Dedifferentiated amniotic fluid mesenchymal stem cell (primary cell): Measurements from ENCODE around the gene PCDHGB3.
"Not testable (repeated sequence)": the region's sequence is repeated elsewhere in the genome, so short reads cannot be mapped to it uniquely, and the experiment has no call there.

Experiments
- DNase-seq: peaks from one replicate; pipeline ENCODE4 v3.0.0-alpha.2; 2016; ENCODE audit errors: extremely low spot score

The PCDHGB3 gene

DNA sequence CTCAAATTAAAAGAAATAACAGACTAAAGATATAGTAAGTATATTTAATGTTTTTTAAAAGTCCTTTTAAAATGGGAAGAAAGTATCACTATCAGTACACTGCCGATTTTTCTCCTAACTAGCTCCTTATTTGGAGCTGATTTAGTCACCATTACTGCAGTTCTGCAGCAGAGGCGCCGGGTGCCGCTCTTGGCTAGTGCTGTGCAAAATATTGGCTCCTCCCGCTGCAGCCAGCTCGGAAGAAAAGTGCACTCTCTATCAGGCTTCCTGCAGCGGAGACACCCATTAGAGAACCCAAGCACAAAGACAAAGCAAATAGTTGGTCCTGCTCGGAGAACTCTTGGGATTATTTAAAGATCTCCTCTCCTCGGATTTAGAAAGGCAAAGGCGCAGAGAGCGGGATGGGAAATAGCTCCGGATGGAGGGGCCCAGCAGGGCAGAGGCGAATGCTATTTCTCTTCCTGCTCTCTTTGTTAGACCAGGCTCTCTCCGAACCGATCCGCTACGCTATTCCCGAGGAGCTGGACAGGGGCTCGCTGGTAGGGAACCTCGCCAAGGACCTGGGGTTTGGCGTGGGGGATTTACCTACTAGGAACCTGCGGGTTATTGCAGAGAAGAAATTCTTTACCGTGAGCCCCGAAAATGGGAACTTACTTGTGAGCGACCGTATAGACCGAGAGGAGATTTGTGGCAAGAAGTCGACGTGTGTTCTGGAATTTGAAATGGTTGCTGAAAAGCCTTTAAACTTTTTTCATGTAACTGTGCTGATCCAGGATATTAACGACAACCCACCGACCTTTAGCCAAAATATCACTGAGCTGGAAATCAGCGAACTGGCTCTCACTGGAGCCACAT, at the start of gene PCDHGB3:
Gene PCDHGB3, plus strand, starts transcription at position 249 of the 855 bp plus-strand sequence. Its CDS starts 153 bp downstream, at position 402.
- DNase-seq, result no peak

DNA sequence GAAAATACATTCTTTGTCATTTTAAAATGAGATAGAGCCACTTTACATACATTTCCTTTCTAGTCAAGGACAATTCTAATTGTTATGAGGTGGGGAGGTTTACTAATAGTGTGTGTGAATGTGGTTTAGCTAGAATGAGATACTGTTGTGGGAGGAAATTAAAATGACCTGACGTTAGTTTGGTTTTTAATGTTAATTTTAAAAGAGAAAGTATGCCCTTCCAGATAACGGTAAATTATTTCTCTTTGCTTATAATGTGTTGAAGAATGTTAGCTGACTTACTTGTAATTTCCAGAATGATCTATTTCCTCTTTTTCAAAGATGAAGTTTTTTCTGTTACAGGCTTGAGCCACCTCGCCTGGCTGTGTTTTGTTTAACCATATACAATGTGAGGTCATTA, 47.8 kb upstream of the PCDHGB3 start:
- no peak for DNase-seq

DNA sequence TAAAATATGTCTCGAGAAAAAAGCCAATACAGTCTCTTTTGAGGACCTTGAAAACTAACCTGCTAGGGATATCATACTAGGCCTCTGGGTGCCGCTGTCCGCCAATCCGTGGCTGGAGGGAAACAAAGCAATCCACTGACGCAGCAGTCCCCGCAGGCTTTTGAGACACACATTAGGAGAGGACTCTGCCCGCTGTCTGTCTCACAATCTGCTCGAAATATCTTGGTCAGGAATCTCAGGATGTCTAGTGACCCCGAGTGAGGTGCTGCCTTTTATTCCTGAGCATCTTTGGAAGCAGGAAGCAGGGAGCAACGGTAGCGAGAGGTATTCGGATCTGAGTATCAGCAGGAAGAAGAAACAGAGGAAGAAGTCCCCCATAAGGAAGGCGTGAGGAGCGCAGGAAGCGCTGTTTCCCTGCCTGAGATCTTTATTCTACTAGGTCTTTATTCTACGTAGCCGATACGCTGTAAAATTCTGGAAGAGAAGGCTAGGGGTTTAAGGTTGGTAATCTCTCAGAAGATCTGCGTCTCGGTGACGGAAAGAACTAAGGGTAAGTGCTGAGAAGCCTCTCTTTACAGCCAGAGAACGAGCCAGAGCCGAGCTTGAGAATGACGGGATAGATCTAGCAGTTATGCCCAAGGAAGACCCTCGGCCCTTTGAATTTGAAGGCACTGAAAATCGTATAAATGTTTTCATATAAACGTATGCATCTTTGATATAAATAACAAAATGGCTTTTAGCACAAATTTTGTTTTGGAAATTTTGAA, 43.8 kb upstream of the PCDHGB3 start:
- DNase-seq, result peak; percentile 82

DNA sequence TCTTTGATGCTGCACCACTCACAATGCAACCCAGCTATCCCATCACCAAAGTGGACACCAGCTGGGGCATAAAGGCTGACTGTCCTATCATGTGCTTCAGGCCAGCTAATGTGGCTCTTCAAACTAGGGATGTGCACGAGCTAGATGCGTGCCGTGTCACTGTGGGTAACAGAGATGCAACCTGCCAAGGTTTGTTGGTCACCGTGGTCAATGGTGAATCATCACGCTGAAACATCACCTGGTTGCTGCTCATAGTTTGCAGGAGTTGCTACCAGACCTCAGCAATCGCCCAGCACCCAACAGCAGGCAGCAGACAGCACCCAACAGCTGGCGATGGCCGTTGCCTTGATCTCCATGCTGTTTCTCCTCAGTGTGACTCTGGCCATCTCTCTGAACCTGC, 41.8 kb upstream of the PCDHGB3 start:
- DNase-seq, result no peak

DNA sequence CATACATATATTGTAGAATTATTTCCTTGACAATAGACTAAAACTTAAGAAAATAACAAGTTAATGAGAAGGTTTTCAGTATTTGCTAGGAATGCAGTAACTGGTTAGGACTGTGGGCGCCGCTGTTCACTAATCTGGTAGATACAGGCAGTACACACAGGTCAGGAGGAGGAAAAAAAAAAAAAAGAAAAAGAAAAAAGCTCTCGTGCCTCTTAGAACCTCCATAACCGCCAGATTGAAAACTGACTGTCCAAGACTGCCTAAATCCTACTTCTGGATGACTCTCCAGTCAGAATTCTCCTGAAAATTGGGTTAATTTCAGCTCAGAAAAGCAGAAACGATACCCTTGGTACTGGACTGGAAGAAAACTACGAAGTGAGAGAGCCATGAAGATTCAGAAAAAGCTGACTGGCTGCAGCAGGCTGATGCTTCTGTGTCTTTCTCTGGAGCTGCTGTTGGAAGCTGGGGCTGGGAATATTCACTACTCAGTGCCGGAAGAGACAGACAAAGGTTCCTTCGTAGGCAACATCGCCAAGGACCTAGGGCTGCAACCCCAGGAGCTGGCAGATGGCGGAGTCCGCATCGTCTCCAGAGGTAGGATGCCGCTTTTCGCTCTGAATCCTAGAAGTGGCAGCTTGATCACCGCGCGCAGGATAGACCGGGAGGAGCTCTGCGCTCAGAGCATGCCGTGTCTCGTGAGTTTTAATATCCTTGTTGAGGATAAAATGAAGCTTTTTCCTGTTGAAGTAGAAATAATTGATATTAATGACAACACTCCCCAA, 39.6 kb upstream of the PCDHGB3 start, which contains the start of gene PCDHGA1:
Gene PCDHGA1, plus strand, starts transcription at position 216 of the 782 bp plus-strand sequence.
- DNase-seq, result peak; percentile 31

DNA sequence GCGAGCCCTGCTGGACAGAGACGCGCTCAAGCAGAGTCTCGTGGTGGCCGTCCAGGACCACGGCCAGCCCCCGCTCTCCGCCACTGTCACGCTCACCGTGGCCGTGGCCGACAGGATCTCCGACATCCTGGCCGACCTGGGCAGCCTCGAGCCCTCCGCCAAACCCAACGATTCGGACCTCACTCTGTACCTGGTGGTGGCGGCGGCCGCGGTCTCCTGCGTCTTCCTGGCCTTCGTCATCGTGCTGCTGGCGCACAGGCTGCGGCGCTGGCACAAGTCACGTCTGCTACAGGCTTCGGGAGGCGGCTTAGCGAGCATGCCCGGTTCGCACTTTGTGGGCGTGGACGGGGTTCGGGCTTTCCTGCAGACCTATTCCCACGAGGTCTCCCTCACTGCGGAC, 37.5 kb upstream of the PCDHGB3 start:
- DNase-seq, result not testable (repeated sequence)

DNA sequence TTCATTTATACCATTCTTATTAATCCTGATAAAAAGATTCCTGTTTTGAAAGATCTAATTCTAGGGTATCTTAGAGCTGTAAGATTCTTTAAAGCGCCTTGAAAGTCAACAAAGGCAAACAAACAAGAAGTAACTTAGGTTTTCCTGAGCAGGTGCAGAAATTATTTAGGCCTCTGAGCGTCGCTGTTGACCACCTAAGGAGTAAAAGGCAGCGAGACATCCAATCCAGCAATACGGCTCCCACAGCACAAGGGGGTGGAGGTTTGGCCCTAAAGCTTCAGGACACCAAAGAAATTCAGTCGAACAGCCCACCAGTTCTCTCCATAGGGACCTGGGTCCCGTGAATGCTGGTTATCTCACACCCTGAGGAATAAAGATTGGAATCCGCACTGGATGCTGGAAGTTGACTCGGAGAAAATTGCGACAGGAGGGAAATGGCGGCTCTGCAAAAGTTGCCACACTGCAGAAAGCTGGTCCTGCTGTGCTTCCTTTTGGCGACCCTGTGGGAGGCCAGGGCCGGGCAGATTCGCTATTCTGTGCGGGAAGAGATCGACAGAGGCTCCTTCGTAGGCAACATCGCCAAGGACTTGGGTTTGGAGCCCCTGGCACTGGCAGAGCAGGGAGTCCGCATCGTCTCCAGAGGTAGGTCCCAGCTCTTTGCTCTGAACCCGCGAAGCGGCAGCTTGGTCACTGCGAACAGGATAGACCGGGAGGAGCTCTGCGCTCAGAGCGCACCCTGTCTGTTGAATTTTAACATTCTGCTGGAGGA, 31.3 kb upstream of the PCDHGB3 start, which contains the start of gene PCDHGA2:
Gene PCDHGA2, plus strand, starts transcription at position 223 of the 769 bp plus-strand sequence.
- DNase-seq, result no peak

DNA sequence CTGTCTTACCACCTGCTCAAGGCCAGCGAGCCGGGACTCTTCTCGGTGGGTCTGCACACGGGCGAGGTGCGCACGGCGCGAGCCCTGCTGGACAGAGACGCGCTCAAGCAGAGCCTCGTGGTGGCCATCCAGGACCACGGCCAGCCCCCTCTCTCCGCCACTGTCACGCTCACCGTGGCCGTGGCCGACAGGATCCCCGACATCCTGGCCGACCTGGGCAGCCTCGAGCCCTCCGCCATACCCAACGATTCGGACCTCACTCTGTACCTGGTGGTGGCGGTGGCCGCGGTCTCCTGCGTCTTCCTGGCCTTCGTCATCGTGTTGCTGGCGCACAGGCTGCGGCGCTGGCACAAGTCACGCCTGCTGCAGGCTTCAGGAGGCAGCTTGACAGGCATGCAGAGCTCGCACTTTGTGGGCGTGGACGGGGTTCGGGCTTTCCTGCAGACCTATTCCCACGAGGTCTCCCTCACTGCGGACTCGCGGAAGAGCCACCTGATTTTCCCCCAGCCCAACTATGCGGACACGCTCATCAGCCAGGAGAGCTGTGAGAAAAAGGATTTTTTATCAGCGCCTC, 29.2 kb upstream of the PCDHGB3 start:
- not testable (repeated sequence) for DNase-seq

DNA sequence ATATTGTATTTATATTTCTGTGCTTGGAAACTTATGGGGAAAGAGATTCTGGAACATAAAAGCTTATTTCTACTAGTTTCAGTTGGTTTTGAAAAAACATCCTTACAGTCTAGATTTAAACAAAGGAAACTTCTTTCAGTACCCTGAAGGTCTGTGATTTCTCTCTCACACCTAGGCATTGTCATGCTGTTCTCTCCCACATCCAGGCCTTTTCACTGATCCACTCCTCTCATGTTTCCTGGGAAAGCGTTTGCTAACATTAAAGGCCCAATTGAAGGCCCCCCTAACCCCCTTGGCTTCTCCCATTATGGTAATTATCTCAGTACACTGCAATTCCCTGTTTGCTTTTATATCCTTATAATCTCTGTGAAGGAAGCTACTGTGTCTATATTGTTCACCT, 27.3 kb upstream of the PCDHGB3 start:
- DNase-seq, result no peak

DNA sequence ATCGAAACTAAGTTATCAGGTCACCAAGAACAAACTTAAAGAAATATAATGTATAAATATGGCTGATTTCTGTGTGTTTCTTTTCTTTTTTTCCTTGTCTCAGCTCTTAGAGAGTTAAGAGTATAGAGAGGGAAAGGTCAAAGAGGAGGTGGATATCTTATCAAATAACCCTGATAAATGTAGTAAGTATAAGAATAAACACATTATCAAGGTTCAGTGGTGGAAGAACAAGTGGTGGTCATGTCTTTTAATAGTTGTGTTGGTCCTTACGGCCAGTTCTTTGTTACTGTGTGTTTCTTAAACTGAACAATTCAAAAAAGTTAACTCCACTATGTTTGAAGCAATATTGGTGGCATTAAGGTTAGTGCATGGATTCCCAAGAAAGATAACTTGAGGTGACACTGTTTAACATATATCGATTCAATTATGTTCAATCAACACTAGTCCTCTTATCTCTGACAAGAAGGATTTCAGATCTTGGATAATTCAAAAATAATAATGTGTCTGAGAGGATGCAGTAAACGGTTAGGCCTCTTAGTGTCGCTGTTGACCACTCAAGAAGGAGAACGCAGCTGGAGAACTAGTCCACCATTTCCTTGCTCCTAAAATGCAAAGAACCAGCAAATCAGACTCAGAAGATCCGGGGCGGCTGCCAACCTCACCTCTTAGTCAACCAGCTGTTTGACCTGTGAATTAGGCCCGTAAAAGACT, 26.6 kb upstream of the PCDHGB3 start, which contains the start of gene PCDHGA3:
Gene PCDHGA3, plus strand, starts transcription at position 588 of the 711 bp plus-strand sequence. CDS start 205 bp downstream, outside the sequence.
- DNase-seq, result no peak

DNA sequence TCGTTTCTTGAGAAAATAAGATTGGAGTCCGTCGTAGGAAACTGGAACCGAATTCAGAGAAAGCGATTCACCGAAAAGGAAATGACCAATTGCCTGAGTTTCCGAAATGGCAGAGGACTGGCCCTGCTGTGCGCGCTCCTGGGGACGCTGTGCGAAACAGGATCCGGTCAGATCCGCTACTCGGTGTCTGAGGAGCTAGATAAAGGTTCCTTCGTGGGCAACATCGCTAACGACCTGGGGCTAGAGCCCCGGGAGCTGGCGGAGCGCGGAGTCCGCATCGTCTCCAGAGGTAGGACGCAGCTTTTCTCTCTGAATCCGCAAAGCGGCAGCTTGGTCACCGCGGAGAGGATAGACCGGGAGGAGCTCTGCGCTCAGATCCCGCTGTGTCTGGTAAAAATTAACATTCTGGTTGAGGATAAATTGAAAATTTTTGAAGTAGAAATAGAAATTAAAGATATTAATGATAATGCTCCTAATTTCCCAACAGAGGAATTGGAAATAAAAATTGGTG, 26.0 kb upstream of the PCDHGB3 start:
- DNase-seq, result no peak

DNA sequence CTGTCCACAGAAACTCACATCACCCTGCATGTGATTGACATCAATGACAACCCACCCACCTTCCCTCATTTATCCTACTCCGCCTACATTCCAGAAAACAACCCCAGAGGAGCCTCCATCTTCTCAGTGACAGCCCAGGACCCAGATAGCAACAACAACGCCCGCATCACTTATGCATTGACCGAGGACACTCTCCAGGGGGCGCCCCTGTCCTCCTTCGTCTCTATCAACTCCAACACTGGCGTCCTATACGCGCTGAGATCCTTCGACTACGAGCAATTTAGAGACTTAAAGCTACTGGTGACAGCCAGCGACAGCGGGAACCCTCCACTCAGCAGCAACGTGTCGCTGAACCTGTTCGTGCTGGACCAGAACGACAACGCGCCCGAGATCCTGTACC, 24.7 kb upstream of the PCDHGB3 start:
- DNase-seq, result no peak

DNA sequence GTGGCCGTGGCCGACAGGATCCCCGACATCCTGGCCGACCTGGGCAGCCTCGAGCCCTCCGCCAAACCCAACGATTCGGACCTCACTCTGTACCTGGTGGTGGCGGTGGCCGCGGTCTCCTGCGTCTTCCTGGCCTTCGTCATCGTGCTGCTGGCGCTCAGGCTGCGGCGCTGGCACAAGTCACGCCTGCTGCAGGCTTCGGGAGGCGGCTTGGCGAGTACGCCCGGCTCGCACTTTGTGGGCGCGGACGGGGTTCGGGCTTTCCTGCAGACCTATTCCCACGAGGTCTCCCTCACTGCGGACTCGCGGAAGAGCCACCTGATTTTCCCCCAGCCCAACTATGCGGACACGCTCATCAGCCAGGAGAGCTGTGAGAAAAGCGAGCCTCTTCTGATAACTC, 24.0 kb upstream of the PCDHGB3 start:
- not testable (repeated sequence) for DNase-seq

DNA sequence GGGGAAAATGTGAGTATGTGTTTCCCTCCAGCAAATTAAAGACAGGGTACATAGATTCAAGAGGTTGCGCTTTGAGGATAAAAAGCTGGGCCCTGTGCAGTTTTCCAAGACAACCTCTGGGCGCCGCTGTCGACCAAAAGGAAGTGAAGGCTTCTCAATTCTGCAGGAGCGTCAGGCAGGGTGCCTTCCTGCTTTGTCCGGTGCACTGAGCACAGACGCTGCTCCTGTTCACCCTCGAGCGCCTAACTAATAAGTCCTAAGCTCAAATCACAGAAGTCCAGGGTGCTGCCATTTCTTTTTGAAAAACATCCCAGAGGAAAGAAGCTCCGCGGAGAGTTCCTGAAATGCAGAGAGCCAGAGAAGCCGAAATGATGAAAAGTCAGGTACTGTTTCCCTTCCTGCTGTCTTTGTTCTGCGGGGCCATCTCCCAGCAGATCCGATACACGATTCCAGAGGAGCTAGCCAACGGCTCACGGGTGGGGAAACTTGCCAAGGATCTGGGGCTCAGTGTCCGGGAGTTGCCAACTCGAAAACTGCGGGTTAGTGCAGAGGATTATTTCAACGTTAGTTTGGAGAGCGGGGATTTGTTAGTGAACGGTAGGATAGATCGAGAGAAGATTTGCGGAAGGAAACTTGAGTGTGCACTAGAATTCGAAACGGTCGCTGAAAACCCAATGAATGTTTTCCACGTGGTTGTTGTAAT, 20.0 kb upstream of the PCDHGB3 start, which contains the start of gene PCDHGB1:
Gene PCDHGB1, plus strand, starts transcription at position 183 of the 703 bp plus-strand sequence. Its CDS starts 162 bp downstream, at position 345.
- DNase-seq, result peak; percentile 43

DNA sequence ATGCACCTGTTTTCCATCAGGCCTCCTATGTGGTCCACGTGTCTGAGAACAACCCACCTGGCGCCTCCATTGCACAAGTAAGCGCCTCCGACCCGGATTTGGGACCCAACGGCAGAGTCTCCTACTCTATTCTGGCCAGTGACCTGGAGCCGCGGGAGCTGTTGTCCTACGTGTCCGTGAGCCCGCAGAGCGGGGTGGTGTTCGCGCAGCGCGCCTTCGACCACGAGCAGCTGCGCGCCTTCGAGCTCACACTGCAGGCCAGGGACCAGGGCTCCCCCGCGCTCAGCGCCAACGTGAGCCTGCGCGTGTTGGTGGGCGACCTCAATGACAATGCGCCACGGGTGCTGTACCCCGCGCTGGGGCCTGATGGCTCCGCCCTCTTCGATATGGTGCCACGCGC, 18.5 kb upstream of the PCDHGB3 start:
- DNase-seq, result no peak

DNA sequence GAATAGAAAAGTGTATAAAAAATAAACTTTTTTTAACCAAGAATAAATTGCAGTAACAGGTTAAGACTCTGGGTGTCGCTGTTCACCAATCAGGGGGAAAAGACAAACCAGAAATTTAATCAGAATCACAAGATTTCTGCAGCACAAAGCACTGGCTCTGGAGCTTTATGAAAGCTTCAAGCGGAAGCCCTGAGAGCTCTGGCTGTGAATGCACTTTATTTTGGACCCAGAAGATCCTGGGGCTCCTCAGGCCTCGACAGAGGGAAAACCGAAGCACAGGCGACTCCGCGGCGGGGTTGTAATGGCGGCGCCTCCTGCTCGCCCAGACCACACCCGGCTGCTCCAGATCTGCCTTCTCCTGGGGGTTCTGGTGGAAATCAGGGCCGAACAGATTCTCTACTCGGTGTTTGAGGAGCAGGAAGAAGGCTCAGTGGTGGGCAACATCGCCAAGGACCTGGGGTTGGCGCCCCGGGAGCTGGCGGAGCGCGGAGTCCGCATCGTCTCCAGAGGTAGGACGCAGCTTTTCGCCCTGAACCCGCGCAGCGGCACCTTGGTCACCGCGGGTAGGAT, 15.1 kb upstream of the PCDHGB3 start, which contains the start of gene PCDHGA4:
Gene PCDHGA4, plus strand, starts transcription at position 122 of the 570 bp plus-strand sequence. Its CDS starts 87 bp downstream, at position 209.
- no peak for DNase-seq

DNA sequence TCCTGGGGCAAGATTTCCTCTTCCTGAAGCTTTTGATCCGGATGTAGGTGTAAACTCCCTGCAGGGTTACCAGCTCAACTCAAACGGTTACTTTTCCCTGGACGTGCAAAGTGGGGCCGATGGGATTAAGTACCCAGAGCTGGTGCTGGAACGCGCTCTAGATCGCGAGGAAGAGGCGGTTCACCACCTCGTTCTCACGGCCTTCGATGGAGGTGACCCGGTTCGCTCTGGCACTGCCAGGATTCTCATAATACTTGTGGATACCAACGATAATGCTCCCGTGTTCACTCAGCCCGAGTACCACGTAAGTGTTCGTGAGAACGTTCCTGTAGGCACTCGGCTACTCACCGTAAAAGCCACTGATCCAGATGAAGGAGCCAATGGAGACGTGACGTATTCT, 14.4 kb upstream of the PCDHGB3 start:
- no peak for DNase-seq

DNA sequence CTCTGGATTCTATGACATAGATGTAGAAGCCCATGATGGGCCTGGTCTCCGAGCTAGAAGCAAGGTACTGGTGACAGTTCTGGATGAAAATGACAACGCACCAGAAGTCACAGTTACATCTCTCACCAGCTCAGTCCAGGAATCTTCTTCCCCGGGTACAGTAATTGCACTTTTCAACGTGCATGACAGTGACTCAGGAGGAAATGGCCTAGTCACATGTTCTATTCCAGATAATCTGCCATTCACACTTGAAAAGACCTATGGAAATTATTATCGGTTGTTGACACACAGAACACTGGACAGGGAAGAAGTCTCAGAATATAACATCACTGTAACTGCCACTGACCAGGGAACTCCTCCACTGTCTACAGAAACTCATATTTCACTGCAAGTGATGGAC, 13.9 kb upstream of the PCDHGB3 start:
- no peak for DNase-seq
